A673 (cell line): ENCODE data around the gene GDF7. TPM values are rescaled to one million over a fixed set of nuclear protein-coding genes. Genes with fewer than 3 reads are reported as not detected.

Experiments
- BruUV-seq: library from RNA; stranded (reverse); fragments of 400-500 nt; replicated peaks from 2 replicates; lab custom pipeline; 2021; lab: Mats Ljungman, UMichigan
- CTCF ChIA-PET: fragments of 300-600 bp; sonication (Branson Sonifier 250); formaldehyde crosslinking; loops from one replicate; lab custom pipeline; 2022; ENCODE audit warnings: antibody characterized with exemption; lab: Charles Lee
- POLR2A ChIA-PET: fragments of 300-600 bp; sonication (Branson Sonifier 250); formaldehyde crosslinking; loops from one replicate; lab custom pipeline; 2022; ENCODE audit warnings: antibody characterized with exemption; ENCODE audit not compliant: low non-redundant PET; lab: Charles Lee
- DNase-seq: peaks from one replicate; pipeline ENCODE4 v3.0.0-alpha.2; 2015; ENCODE audit warnings: low spot score
- H3K27ac ChIP-seq: fragments of 200-600 bp; sonication (generic); 2 replicates; pipeline ENCODE4 v1.5.1; 2016; ENCODE audit warnings: mixed run types, low read depth, mild to moderate bottlenecking, mixed read lengths, antibody characterized with exemption, low read length; ENCODE audit not compliant: poor library complexity, severe bottlenecking
- H3K27me3 ChIP-seq: fragments of 200-600 bp; sonication (generic); replicated peaks from 2 replicates; pipeline ENCODE4 v1.6.1; 2017; ENCODE audit warnings: mixed run types, low read depth, mild to moderate bottlenecking, mixed read lengths, antibody characterized with exemption, low read length; ENCODE audit not compliant: insufficient read depth, poor library complexity
- H3K36me3 ChIP-seq: fragments of 200-600 bp; sonication (generic); 2 replicates; pipeline ENCODE4 v1.6.1; 2016; ENCODE audit warnings: mixed run types, mild to moderate bottlenecking, mixed read lengths, antibody characterized with exemption, low read length; ENCODE audit not compliant: insufficient read depth, poor library complexity, severe bottlenecking
- H3K4me1 ChIP-seq: fragments of 200-600 bp; sonication (generic); 2 replicates; pipeline ENCODE4 v1.6.1; 2017; ENCODE audit warnings: mixed run types, mild to moderate bottlenecking, mixed read lengths, antibody characterized with exemption, low read length; ENCODE audit not compliant: insufficient read depth, poor library complexity, severe bottlenecking
- H3K4me3 ChIP-seq: fragments of 200-600 bp; sonication (generic); 2 replicates; pipeline ENCODE4 v1.5.1; 2016; ENCODE audit warnings: low read depth, mixed run types, mild to moderate bottlenecking, mixed read lengths, low read length; ENCODE audit not compliant: poor library complexity, severe bottlenecking
- H3K9me3 ChIP-seq: fragments of 200-600 bp; sonication (generic); 2 replicates; pipeline ENCODE4 v1.6.1; 2016; ENCODE audit warnings: mixed run types, low read depth, mild to moderate bottlenecking, mixed read lengths, antibody characterized with exemption, low read length; ENCODE audit not compliant: poor library complexity, severe bottlenecking
- CTCF ChIP-seq: fragments of 300-800, 200-600 bp; sonication (generic); conservative IDR thresholded peaks from 2 replicates; pipeline ENCODE4 v1.5.1; 2017; ENCODE audit warnings: low read depth, mild to moderate bottlenecking, antibody characterized with exemption, low read length, moderate library complexity, mixed read lengths
- EZH2 ChIP-seq: fragments of 200-600 bp; sonication (generic); IDR thresholded peaks from 2 replicates; pipeline ENCODE4 v1.6.1; 2017; ENCODE audit warnings: borderline replicate concordance, low read depth, mild to moderate bottlenecking, mixed read lengths, antibody characterized with exemption, low read length; ENCODE audit not compliant: poor library complexity, severe bottlenecking
- intact Hi-C: fragments of 100-400 bp; cut with micrococcal nuclease; formaldehyde crosslinking; loops from one replicate; pipeline ENCODE4 v1.10.0; 2022; ENCODE audit not compliant: unreplicated experiment
- total RNA-seq: library from RNA; stranded (reverse); gene quantifications from 2 replicates; pipeline ENCODE4 v1.2.3, GENCODE V29; 2021

Gene GDF7
- total RNA-seq, 1 experiment from 2014 or later: not detected

- H3K27me3 ChIP-seq: no peaks in the 10 kb centered on the region
- no peaks in the 10 kb centered on the region for H3K4me1 ChIP-seq
- TF ChIP-seq EZH2: no peak
- TF ChIP-seq CTCF: no peak
- DNase-seq: no peak
- no peak overlapping the region for H3K4me3 ChIP-seq
- no peak overlapping the region for H3K27ac ChIP-seq
- no TSS peak for BruUV-seq
- ChIA-PET CTCF (no interaction called here), POLR2A (no interaction called here)
- H3K36me3 ChIP-seq: no peaks in the 10 kb centered on the region
- H3K9me3 ChIP-seq: no peaks in the 10 kb centered on the region
- intact Hi-C loops: loop anchor here (5.0 kb wide), 1 partner anchor 276 kb away; no protein-coding TSS in a partner anchor
These were observed 13.9 kb downstream of the GDF7 start for GRCh38 chr2:20680744-20681375.

- POLR2A ChIA-PET: no interaction called here
- intact Hi-C loops: loop anchor here (5.0 kb wide), 1 partner anchor 275 kb away; no protein-coding TSS in a partner anchor
- no peak overlapping the region for H3K4me3 ChIP-seq
These were observed 15.4 kb downstream of the GDF7 start for GRCh38 chr2:20682167-20682920.

GRCh38 chr2:20684581-20685063, 17.7 kb downstream of the GDF7 start:
- H3K27ac ChIP-seq: no peak overlapping the region
- ChIA-PET POLR2A (no interaction called here), CTCF (no interaction called here)
- no peaks in the 10 kb centered on the region for H3K27me3 ChIP-seq
- H3K4me3 ChIP-seq: no peak overlapping the region
- no peaks in the 10 kb centered on the region for H3K4me1 ChIP-seq
- H3K9me3 ChIP-seq: no peaks in the 10 kb centered on the region
- no peaks in the 10 kb centered on the region for H3K36me3 ChIP-seq
- TF ChIP-seq EZH2 (no peak), CTCF (no peak)
- intact Hi-C loops: loop anchor here (5.0 kb wide), 1 partner anchor 273 kb away; no protein-coding TSS in a partner anchor
- BruUV-seq: no TSS peak
- no peak for DNase-seq

More at GRCh38 chr2:20682167-20682920, 15.4 kb downstream of the GDF7 start:
- H3K4me1 ChIP-seq: no peaks in the 10 kb centered on the region
- DNase-seq: no peak
- H3K36me3 ChIP-seq: no peaks in the 10 kb centered on the region
- no peaks in the 10 kb centered on the region for H3K9me3 ChIP-seq
- CTCF ChIA-PET: no interaction called here
- H3K27me3 ChIP-seq: no peaks in the 10 kb centered on the region
- no TSS peak for BruUV-seq
- TF ChIP-seq EZH2: no peak
- TF ChIP-seq CTCF: peak; percentile 58
- no peak overlapping the region for H3K27ac ChIP-seq
